GM12878 (cell line): ENCODE results near the gene PUM2.

Experiments
- HDGF ChIP-seq: fragments of 450-650 bp; IDR thresholded peaks from 2 replicates; pipeline ENCODE4 v1.6.1; 2016; ENCODE audit warnings: antibody characterized with exemption
- RAD21 ChIP-seq: IDR thresholded peaks from 2 replicates; pipeline ENCODE4 v1.6.1; 2011; ENCODE audit warnings: mild to moderate bottlenecking, low read depth, low read length, moderate library complexity; ENCODE audit not compliant: insufficient read depth
- ZNF217 ChIP-seq: fragments of 450-650 bp; IDR thresholded peaks from 2 replicates; pipeline ENCODE4 v1.6.1; 2017; ENCODE audit warnings: antibody characterized with exemption, mild to moderate bottlenecking
- TF ChIP-seq, protein P1 (sequence below), 3 experiments: IDR thresholded peaks in 2 of 3; conservative IDR thresholded peaks in 1 of 3; 2 replicates each; pipeline ENCODE4 v1.5.1; 2011; ENCODE audit warnings: low read depth in 3 of 3, low read length in 3 of 3, mild to moderate bottlenecking in 3 of 3, control low read depth in 2 of 3, moderate library complexity in 2 of 3, inconsistent platforms in 1 of 3, mixed read lengths in 1 of 3; ENCODE audit not compliant: control insufficient read depth in 2 of 3, insufficient read depth in 1 of 3; ENCODE audit errors: extremely low read depth in 1 of 3

DNA sequence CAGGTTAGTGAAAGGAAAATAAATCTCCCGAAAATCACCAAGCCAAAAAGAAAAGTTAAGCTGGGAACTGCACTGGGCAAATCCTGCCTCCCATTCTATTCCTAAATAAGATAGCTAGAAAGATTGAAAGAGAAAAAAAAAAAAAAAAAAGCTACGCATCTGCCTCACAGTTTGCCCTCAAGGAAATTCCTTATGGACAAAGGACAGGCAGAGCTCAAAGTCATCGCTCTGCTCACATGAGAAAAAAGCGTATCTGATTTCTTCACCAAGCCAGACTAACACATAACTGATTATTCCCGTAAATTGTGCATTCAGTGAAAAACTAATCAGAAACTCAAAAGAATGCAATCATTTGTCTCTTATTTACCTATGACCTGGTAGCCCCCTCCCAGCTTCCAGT is 50.0 kb downstream of the PUM2 start:
- TF ChIP-seq, protein P1, sequence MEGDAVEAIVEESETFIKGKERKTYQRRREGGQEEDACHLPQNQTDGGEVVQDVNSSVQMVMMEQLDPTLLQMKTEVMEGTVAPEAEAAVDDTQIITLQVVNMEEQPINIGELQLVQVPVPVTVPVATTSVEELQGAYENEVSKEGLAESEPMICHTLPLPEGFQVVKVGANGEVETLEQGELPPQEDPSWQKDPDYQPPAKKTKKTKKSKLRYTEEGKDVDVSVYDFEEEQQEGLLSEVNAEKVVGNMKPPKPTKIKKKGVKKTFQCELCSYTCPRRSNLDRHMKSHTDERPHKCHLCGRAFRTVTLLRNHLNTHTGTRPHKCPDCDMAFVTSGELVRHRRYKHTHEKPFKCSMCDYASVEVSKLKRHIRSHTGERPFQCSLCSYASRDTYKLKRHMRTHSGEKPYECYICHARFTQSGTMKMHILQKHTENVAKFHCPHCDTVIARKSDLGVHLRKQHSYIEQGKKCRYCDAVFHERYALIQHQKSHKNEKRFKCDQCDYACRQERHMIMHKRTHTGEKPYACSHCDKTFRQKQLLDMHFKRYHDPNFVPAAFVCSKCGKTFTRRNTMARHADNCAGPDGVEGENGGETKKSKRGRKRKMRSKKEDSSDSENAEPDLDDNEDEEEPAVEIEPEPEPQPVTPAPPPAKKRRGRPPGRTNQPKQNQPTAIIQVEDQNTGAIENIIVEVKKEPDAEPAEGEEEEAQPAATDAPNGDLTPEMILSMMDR (IDR thresholded peaks at IDR 0.05 in 2 of 3, conservative IDR thresholded peaks at IDR 0.05 in 1 of 3; ENCODE audit: control insufficient read depth in 2 of 3, extremely low read depth in 1 of 3, insufficient read depth in 1 of 3, low read depth in 3 of 3, low read length in 3 of 3): no peak
- TF ChIP-seq ZNF217 (no peak), HDGF (no peak), RAD21 (no peak)
